WTC11 (cell line): Measurements from ENCODE around the gene ASB11. TPM values are rescaled to one million over a fixed set of nuclear protein-coding genes. Genes with fewer than 3 reads are reported as not detected.

Source experiments
- ATAC-seq: fragments of 200-7000 bp; cut with Tn5 transposase; 2 replicates; pipeline ENCODE4 v1.10.0; 2021; ENCODE audit warnings: mild to moderate bottlenecking, moderate library complexity
- CTCF ChIA-PET: fragments of 300-600 bp; sonication (Branson Sonifier 250); formaldehyde crosslinking; loops from one replicate; lab custom pipeline; 2021; ENCODE audit warnings: antibody characterized with exemption; lab: Charles Lee
- POLR2A ChIA-PET: fragments of 350-600 bp; sonication (Branson Sonifier 250); formaldehyde crosslinking; loops from one replicate; lab custom pipeline; 2021; ENCODE audit warnings: antibody characterized with exemption; lab: Charles Lee
- DNase-seq: peaks from one replicate; pipeline ENCODE4 v3.0.0; 2021; ENCODE audit warnings: low spot score
- H3K27ac Mint-ChIP-seq: 2 replicates; pipeline ENCODE4 v1.8.0; 2021; ENCODE audit warnings: mixed read lengths
- H3K27me3 Mint-ChIP-seq: 2 replicates; pipeline ENCODE4 v1.8.0; 2021; ENCODE audit warnings: low read depth, mild to moderate bottlenecking, moderate library complexity, mixed read lengths
- H3K36me3 Mint-ChIP-seq: 2 replicates; pipeline ENCODE4 v1.8.0; 2021; ENCODE audit warnings: mixed read lengths
- H3K4me1 Mint-ChIP-seq: 2 replicates; pipeline ENCODE4 v1.8.0; 2022; ENCODE audit warnings: mixed read lengths
- H3K4me3 Mint-ChIP-seq: 2 replicates; pipeline ENCODE4 v1.8.0; 2021; ENCODE audit warnings: mild to moderate bottlenecking, moderate library complexity, mixed read lengths
- H3K9me3 Mint-ChIP-seq: 2 replicates; pipeline ENCODE4 v1.8.0; 2021; ENCODE audit warnings: mixed read lengths
- ELF4 ChIP-seq: sonication (generic); formaldehyde crosslinking; IDR thresholded peaks from 2 replicates; pipeline ENCODE4 v1.8.1; 2022; ENCODE audit warnings: low read depth, mild to moderate bottlenecking, moderate library complexity, missing genetic modification reagents
- EMX1 ChIP-seq: fragments of 250-450 bp; sonication (Bioruptor Pico); IDR thresholded peaks from 2 replicates; pipeline ENCODE4 v1.8.0; 2021; ENCODE audit warnings: mild to moderate bottlenecking
- ETV6 ChIP-seq: sonication (generic); formaldehyde crosslinking; IDR thresholded peaks from 2 replicates; pipeline ENCODE4 v1.8.1; 2022; ENCODE audit warnings: mild to moderate bottlenecking, missing genetic modification reagents
- KAT7 ChIP-seq: sonication (generic); formaldehyde crosslinking; IDR thresholded peaks from 2 replicates; pipeline ENCODE4 v1.8.1; 2023; ENCODE audit warnings: missing genetic modification reagents, mild to moderate bottlenecking, borderline replicate concordance
- NR2C2 ChIP-seq: sonication (generic); formaldehyde crosslinking; IDR thresholded peaks from 2 replicates; pipeline ENCODE4 v1.8.0; 2022; ENCODE audit warnings: mild to moderate bottlenecking, missing genetic modification reagents
- PRRX2 ChIP-seq: fragments of 250-450 bp; sonication (Bioruptor Pico); IDR thresholded peaks from 2 replicates; pipeline ENCODE4 v1.8.0; 2021; ENCODE audit warnings: mild to moderate bottlenecking
- TEAD1 ChIP-seq: sonication (generic); formaldehyde crosslinking; IDR thresholded peaks from 2 replicates; pipeline ENCODE4 v1.8.0; 2022; ENCODE audit warnings: mild to moderate bottlenecking, missing genetic modification reagents
- ZNF219 ChIP-seq: sonication (generic); formaldehyde crosslinking; IDR thresholded peaks from 2 replicates; pipeline ENCODE4 v1.8.0; 2023; ENCODE audit warnings: missing genetic modification reagents, mild to moderate bottlenecking, borderline replicate concordance
- total RNA-seq: library from RNA; stranded (reverse); gene quantifications from 3 replicates; pipeline ENCODE4 v1.2.3, GENCODE V29; 2021
- TF ChIP-seq, protein P1 (sequence below): sonication (generic); formaldehyde crosslinking; IDR thresholded peaks from 2 replicates; pipeline ENCODE4 v1.8.0; 2022; ENCODE audit warnings: missing genetic modification reagents
- TF ChIP-seq, protein P2 (sequence below): sonication (generic); formaldehyde crosslinking; IDR thresholded peaks from 2 replicates; pipeline ENCODE4 v1.8.0; 2022; ENCODE audit warnings: mild to moderate bottlenecking, missing genetic modification reagents
- TF ChIP-seq, protein P3 (sequence below): fragments of 250-450 bp; sonication (Bioruptor Pico); IDR thresholded peaks from 2 replicates; pipeline ENCODE4 v1.9.0; 2021; ENCODE audit warnings: mild to moderate bottlenecking
- TF ChIP-seq, protein P4 (sequence below): fragments of 250-450 bp; sonication (Bioruptor Pico); IDR thresholded peaks from 2 replicates; pipeline ENCODE4 v1.8.0; 2021; ENCODE audit warnings: mild to moderate bottlenecking
- TF ChIP-seq, protein P5 (sequence below): sonication (generic); formaldehyde crosslinking; conservative IDR thresholded peaks from 2 replicates; pipeline ENCODE4 v1.8.1; 2022; ENCODE audit warnings: mild to moderate bottlenecking, missing genetic modification reagents
- TF ChIP-seq, protein P6 (sequence below): fragments of 200-600 bp; IDR thresholded peaks from 2 replicates; pipeline ENCODE4 v1.8.0; 2022; ENCODE audit warnings: antibody characterized with exemption

Gene ASB11
- total RNA-seq, 1 experiment from 2014 or later = not detected

DNA sequence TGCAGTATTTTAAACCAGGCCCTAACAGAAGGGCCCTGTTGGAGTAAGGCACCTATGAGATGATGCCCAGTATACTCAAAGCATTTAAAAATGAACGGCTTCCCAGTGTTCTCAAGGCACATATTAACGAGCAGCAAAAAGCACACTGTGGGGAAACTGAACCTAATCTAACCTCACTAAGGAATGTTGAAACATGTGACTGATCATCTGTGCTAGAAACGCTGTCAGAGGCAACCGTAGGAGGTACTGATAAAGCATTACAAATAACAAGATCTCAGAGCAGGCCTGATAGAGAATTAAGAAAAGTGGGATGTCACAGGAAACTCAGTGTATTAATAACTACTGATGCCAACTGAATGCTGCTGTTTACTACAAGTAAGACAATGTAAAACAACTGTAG lies 69.5 kb downstream of the ASB11 start (continued):
- TF ChIP-seq, protein P1, sequence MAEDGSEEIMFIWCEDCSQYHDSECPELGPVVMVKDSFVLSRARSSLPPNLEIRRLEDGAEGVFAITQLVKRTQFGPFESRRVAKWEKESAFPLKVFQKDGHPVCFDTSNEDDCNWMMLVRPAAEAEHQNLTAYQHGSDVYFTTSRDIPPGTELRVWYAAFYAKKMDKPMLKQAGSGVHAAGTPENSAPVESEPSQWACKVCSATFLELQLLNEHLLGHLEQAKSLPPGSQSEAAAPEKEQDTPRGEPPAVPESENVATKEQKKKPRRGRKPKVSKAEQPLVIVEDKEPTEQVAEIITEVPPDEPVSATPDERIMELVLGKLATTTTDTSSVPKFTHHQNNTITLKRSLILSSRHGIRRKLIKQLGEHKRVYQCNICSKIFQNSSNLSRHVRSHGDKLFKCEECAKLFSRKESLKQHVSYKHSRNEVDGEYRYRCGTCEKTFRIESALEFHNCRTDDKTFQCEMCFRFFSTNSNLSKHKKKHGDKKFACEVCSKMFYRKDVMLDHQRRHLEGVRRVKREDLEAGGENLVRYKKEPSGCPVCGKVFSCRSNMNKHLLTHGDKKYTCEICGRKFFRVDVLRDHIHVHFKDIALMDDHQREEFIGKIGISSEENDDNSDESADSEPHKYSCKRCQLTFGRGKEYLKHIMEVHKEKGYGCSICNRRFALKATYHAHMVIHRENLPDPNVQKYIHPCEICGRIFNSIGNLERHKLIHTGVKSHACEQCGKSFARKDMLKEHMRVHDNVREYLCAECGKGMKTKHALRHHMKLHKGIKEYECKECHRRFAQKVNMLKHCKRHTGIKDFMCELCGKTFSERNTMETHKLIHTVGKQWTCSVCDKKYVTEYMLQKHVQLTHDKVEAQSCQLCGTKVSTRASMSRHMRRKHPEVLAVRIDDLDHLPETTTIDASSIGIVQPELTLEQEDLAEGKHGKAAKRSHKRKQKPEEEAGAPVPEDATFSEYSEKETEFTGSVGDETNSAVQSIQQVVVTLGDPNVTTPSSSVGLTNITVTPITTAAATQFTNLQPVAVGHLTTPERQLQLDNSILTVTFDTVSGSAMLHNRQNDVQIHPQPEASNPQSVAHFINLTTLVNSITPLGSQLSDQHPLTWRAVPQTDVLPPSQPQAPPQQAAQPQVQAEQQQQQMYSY = no peak
- TF ChIP-seq EMX1 (CRISPR knock-in tag) = no peak
- no peak for TF ChIP-seq TEAD1 (CRISPR knock-in tag)
- no peak for TF ChIP-seq KAT7 (CRISPR knock-in tag)
- TF ChIP-seq PRRX2 (CRISPR knock-in tag) = no peak
- TF ChIP-seq, protein P2, sequence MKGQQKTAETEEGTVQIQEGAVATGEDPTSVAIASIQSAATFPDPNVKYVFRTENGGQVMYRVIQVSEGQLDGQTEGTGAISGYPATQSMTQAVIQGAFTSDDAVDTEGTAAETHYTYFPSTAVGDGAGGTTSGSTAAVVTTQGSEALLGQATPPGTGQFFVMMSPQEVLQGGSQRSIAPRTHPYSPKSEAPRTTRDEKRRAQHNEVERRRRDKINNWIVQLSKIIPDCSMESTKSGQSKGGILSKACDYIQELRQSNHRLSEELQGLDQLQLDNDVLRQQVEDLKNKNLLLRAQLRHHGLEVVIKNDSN (CRISPR knock-in tag) = no peak
- TF ChIP-seq NR2C2 (CRISPR knock-in tag) = no peak
- TF ChIP-seq, protein P3, sequence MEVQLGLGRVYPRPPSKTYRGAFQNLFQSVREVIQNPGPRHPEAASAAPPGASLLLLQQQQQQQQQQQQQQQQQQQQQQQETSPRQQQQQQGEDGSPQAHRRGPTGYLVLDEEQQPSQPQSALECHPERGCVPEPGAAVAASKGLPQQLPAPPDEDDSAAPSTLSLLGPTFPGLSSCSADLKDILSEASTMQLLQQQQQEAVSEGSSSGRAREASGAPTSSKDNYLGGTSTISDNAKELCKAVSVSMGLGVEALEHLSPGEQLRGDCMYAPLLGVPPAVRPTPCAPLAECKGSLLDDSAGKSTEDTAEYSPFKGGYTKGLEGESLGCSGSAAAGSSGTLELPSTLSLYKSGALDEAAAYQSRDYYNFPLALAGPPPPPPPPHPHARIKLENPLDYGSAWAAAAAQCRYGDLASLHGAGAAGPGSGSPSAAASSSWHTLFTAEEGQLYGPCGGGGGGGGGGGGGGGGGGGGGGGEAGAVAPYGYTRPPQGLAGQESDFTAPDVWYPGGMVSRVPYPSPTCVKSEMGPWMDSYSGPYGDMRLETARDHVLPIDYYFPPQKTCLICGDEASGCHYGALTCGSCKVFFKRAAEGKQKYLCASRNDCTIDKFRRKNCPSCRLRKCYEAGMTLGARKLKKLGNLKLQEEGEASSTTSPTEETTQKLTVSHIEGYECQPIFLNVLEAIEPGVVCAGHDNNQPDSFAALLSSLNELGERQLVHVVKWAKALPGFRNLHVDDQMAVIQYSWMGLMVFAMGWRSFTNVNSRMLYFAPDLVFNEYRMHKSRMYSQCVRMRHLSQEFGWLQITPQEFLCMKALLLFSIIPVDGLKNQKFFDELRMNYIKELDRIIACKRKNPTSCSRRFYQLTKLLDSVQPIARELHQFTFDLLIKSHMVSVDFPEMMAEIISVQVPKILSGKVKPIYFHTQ = no peak
- TF ChIP-seq ZNF219 (CRISPR knock-in tag) = no peak
- TF ChIP-seq, protein P4, sequence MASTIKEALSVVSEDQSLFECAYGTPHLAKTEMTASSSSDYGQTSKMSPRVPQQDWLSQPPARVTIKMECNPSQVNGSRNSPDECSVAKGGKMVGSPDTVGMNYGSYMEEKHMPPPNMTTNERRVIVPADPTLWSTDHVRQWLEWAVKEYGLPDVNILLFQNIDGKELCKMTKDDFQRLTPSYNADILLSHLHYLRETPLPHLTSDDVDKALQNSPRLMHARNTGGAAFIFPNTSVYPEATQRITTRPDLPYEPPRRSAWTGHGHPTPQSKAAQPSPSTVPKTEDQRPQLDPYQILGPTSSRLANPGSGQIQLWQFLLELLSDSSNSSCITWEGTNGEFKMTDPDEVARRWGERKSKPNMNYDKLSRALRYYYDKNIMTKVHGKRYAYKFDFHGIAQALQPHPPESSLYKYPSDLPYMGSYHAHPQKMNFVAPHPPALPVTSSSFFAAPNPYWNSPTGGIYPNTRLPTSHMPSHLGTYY (CRISPR knock-in tag) = no peak
- TF ChIP-seq, all 79 proteins: peak for 0

DNA sequence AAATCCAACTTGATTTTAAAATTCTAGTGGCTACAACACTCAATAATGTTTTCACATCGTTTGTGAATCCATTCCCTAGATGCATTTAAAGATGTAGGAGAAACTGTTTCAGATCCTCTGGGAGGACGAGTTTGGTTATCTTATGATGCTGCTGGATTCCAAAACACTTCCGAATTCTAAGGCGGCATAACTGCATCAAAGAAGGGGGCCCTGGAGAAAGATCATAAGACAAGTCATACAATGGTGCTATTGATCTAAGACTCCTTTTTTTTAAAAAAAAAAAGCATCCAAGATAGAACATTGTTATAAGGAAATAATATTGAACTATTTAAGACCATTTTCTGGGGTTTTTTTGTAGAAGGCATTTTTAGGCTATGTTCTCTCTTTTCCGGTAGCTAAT lies 71.0 kb downstream of the ASB11 start:
- DNase-seq = no peak
- H3K4me1 Mint-ChIP-seq = no peaks in the 10 kb centered on the region
- no peaks in the 10 kb centered on the region for H3K27me3 Mint-ChIP-seq
- ChIA-PET POLR2A (no interaction called here), CTCF (no interaction called here)
- H3K4me3 Mint-ChIP-seq = no peak overlapping the region
- no peaks in the 10 kb centered on the region for H3K36me3 Mint-ChIP-seq
- H3K9me3 Mint-ChIP-seq = no peaks in the 10 kb centered on the region
- no peak for ATAC-seq
- TF ChIP-seq, protein P5, sequence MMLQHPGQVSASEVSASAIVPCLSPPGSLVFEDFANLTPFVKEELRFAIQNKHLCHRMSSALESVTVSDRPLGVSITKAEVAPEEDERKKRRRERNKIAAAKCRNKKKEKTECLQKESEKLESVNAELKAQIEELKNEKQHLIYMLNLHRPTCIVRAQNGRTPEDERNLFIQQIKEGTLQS (CRISPR knock-in tag) = no peak
- no peak overlapping the region for H3K27ac Mint-ChIP-seq

DNA sequence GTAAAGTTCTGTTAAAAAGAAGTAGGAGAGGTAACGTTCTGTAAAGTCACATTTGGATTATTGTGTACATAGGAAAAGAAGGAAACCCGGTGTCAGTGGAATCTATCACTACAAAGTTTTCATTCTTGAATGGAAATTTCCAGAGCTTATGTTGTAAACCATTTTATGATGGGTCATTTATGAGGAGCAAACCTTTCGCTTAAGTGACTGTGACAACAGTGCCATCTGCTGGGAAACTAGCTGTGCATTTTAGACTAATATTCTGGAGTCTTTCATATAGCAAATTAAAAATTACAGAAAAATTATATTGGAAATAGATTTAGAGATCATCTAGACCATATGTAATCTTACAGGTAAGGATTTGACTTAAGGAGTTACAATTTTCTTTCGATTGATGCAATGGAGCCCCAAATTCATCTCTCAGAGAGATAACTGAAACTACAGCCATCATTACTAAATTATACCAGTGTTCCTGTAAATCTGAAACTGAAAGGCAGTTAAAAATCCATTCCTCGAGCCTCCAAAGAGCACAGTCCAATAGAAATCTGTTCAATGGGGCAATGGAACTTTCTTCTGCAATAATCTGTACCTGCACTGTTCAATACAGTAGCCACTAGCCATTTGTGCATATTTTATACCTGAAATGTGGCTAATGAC lies 72.4 kb downstream of the ASB11 start:
- POLR2A ChIA-PET = no interaction called here

More for the DNA sequence above, 72.4 kb downstream of the ASB11 start:
- H3K27me3 Mint-ChIP-seq = no peaks in the 10 kb centered on the region
- no peak overlapping the region for H3K27ac Mint-ChIP-seq
- H3K9me3 Mint-ChIP-seq = no peaks in the 10 kb centered on the region
- ATAC-seq = no peak
- CTCF ChIA-PET = interaction anchor here (0.7 to 1.9 kb wide), 5 partner anchors 8 to 136 kb away, joined by 4 to 6 read pairs (median 5); no protein-coding TSS in a partner anchor
- no peak for DNase-seq
- H3K4me3 Mint-ChIP-seq = no peak overlapping the region
- no peaks in the 10 kb centered on the region for H3K4me1 Mint-ChIP-seq
- no peaks in the 10 kb centered on the region for H3K36me3 Mint-ChIP-seq
- TF ChIP-seq ETV6 (CRISPR knock-in tag) = no peak
- no peak for TF ChIP-seq ELF4
- TF ChIP-seq, protein P6, sequence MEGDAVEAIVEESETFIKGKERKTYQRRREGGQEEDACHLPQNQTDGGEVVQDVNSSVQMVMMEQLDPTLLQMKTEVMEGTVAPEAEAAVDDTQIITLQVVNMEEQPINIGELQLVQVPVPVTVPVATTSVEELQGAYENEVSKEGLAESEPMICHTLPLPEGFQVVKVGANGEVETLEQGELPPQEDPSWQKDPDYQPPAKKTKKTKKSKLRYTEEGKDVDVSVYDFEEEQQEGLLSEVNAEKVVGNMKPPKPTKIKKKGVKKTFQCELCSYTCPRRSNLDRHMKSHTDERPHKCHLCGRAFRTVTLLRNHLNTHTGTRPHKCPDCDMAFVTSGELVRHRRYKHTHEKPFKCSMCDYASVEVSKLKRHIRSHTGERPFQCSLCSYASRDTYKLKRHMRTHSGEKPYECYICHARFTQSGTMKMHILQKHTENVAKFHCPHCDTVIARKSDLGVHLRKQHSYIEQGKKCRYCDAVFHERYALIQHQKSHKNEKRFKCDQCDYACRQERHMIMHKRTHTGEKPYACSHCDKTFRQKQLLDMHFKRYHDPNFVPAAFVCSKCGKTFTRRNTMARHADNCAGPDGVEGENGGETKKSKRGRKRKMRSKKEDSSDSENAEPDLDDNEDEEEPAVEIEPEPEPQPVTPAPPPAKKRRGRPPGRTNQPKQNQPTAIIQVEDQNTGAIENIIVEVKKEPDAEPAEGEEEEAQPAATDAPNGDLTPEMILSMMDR = peak; percentile 16; the same call in 1 of the 2 replicates
